OCI-LY7 (cell line): ENCODE data around the gene TMED5.

Source experiments
- CTCF ChIP-seq: fragments of 200-600 bp; sonication (generic); conservative IDR thresholded peaks from 2 replicates; pipeline ENCODE4 v1.5.1; 2014; ENCODE audit warnings: mild to moderate bottlenecking, antibody characterized with exemption, low read length, moderate library complexity, mixed read lengths
- EZH2phosphoT487 ChIP-seq: fragments of 200-600 bp; sonication (generic); IDR thresholded peaks from 2 replicates; pipeline ENCODE4 v1.6.1; 2018; ENCODE audit warnings: low read depth, borderline replicate concordance, mild to moderate bottlenecking, mixed run types, antibody characterized with exemption, low read length, moderate library complexity, mixed read lengths

DNA sequence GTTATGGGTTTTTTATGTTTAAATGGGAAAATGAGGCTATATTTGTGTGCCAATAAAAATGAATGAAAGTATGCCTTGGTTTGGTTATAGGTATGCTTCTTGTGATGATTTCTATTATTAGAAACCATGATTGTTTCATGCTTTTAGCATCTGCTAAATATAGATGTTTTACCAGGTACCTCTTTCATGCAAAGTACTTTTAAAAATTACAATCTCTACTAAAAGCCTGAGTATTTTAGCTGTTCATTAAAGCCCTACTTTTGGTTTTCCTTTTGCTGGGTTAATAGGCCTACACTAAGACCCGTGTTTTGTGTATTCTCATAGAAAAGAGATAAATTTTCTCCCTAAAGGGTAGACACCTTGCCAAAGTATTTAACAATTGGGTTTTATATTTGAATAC, 69.1 kb downstream of the TMED5 start:
- TF ChIP-seq CTCF (no peak), EZH2phosphoT487 (no peak)
